Prostate gland (tissue), 2 donors: Measurements from ENCODE around the gene UBIAD1. TPM values are rescaled to one million over a fixed set of nuclear protein-coding genes. Genes with fewer than 3 reads are reported as not detected.
A peak's percentile ranks its signal among the peaks of the same experiment; 100 is the strongest.

Source experiments
- DNase-seq: peaks from one replicate; pipeline ENCODE4 v3.0.0-alpha.2; 2019; ENCODE audit warnings: low spot score
- H3K27ac ChIP-seq, 2 donors: fragments of 200-600 bp; sonication (generic); 2 replicates each; pipeline ENCODE4 v1.5.1; 2017 to 2019
- H3K27me3 ChIP-seq: fragments of 200-600 bp; sonication (generic); replicated peaks from 2 replicates; pipeline ENCODE4 v1.5.1; 2019; ENCODE audit not compliant: insufficient read depth
- H3K36me3 ChIP-seq, 2 donors: fragments of 200-600 bp; sonication (generic); 1 replicate in 1 of 2; 2 replicates in 1 of 2; pipeline versions ENCODE4 v1.5.1 to v1.8.1; 2017 to 2019
- H3K4me1 ChIP-seq: fragments of 200-600 bp; sonication (generic); replicated peaks from 2 replicates; pipeline ENCODE4 v1.5.1; 2019
- H3K4me3 ChIP-seq, 2 donors: fragments of 200-600 bp; sonication (generic); 2 replicates each; pipeline ENCODE4 v1.5.1; 2017 to 2019
- H3K9me3 ChIP-seq: fragments of 200-600 bp; sonication (generic); 2 replicates; pipeline ENCODE4 v1.5.1; 2017
- CTCF ChIP-seq, 4 experiments: fragments of 200-600 bp in 2 of 4; fragments of 450-650 bp in 2 of 4; sonication (generic) in 2 of 4; IDR thresholded peaks; 1 replicate in 3 of 4; 2 replicates in 1 of 4; pipeline ENCODE4 v1.5.1; 2016 to 2019; ENCODE audit warnings: antibody characterized with exemption in 4 of 4, mild to moderate bottlenecking in 2 of 4, moderate library complexity in 2 of 4
- POLR2A ChIP-seq: fragments of 450-650 bp; IDR thresholded peaks from one replicate; pipeline ENCODE4 v1.6.1; 2016; ENCODE audit warnings: antibody characterized with exemption, mild to moderate bottlenecking
- POLR2AphosphoS5 ChIP-seq: sonication (generic); formaldehyde crosslinking; IDR thresholded peaks from one replicate; pipeline ENCODE4 v1.6.1; 2017; ENCODE audit warnings: antibody characterized with exemption
- WGBS: methylation state at CpG from one replicate; pipeline ENCODE4 v1.1.5; 2018; 5-methylcytosine and 5-hydroxymethylcytosine counted together
- intact Hi-C: fragments of 100-400 bp; cut with DNase I; formaldehyde crosslinking; loops from one replicate; pipeline ENCODE4 v1.14.2; 2022
- total RNA-seq, 2 donors: library from RNA; depleted of rRNA; stranded (reverse); fragments of >200 nt; gene quantifications; one replicate each; pipeline ENCODE4 v1.1.0, GENCODE V29; 2016

Gene UBIAD1
- total RNA-seq, 2 donors from 2014 or later: 22.7 to 23.2 TPM

GRCh38 chr1:11284784-11285183, 11.8 kb downstream of the UBIAD1 start:
- Histone ChIP-seq H3K4me3 (no peak overlapping the region), H3K4me1 (no peaks in the 10 kb centered on the region), H3K36me3 (peaks cover 0 to 4% of the 10 kb centered on the region in 2 donors), H3K9me3 (no peaks in the 10 kb centered on the region), H3K27ac (no peak overlapping the region), H3K27me3 (no peaks in the 10 kb centered on the region)
- TF ChIP-seq POLR2A: no peak
- TF ChIP-seq POLR2AphosphoS5: no peak
- no peak for TF ChIP-seq CTCF (IDR thresholded peaks at IDR 0.05)
- intact Hi-C loops: no loop called here
- WGBS: 91% methylated on average over 6 of the region's 6 CpGs
- DNase-seq: no peak

GRCh38 chr1:11285883-11286734, 13.1 kb downstream of the UBIAD1 start:
- H3K27me3 ChIP-seq: no peaks in the 10 kb centered on the region
- intact Hi-C loops: no loop called here
- TF ChIP-seq CTCF (IDR thresholded peaks at IDR 0.05): peak in 3 of 4 experiments; percentile 15 to 57 (median 46)
- TF ChIP-seq POLR2AphosphoS5: no peak
- no peak overlapping the region for H3K27ac ChIP-seq
- peaks cover 0 to 4% of the 10 kb centered on the region in 2 donors for H3K36me3 ChIP-seq
- no peak for DNase-seq
- no peak overlapping the region for H3K4me3 ChIP-seq
- no peaks in the 10 kb centered on the region for H3K4me1 ChIP-seq
- 47% methylated on average over 7 of the region's 7 CpGs for WGBS
- no peaks in the 10 kb centered on the region for H3K9me3 ChIP-seq

GRCh38 chr1:11286735-11287410, 13.9 kb downstream of the UBIAD1 start:
- WGBS: 79% methylated on average over 3 of the region's 3 CpGs
- intact Hi-C loops: no loop called here
- peaks cover 0 to 4% of the 10 kb centered on the region in 2 donors for H3K36me3 ChIP-seq

GRCh38 chr1:11289064-11289463, 16.1 kb downstream of the UBIAD1 start:
- TF ChIP-seq POLR2AphosphoS5 (no peak), CTCF (IDR thresholded peaks at IDR 0.05) (no peak), POLR2A (no peak)
- H3K4me1 ChIP-seq: no peaks in the 10 kb centered on the region
- 91% methylated on average over 5 of the region's 5 CpGs for WGBS
- no peaks in the 10 kb centered on the region for H3K9me3 ChIP-seq
- H3K27me3 ChIP-seq: no peaks in the 10 kb centered on the region
- no peak for DNase-seq
- no peak overlapping the region for H3K27ac ChIP-seq
- intact Hi-C loops: no loop called here
- H3K36me3 ChIP-seq: peaks cover 0 to 4% of the 10 kb centered on the region in 2 donors
- H3K4me3 ChIP-seq: no peak overlapping the region

More at GRCh38 chr1:11286735-11287410, 13.9 kb downstream of the UBIAD1 start:
- no peaks in the 10 kb centered on the region for H3K4me1 ChIP-seq
- H3K27ac ChIP-seq: no peak overlapping the region
- DNase-seq: no peak
- no peaks in the 10 kb centered on the region for H3K27me3 ChIP-seq
- no peaks in the 10 kb centered on the region for H3K9me3 ChIP-seq
- no peak overlapping the region for H3K4me3 ChIP-seq
- TF ChIP-seq POLR2AphosphoS5 (no peak), CTCF (IDR thresholded peaks at IDR 0.05) (no peak), POLR2A (no peak)
